Lung (tissue), 12 donors: ENCODE measurements around the gene C9orf85. TPM values are rescaled to one million over a fixed set of nuclear protein-coding genes. Genes with fewer than 3 reads are reported as not detected.

Experiments
- ATAC-seq: fragments of 200-7000 bp; cut with Tn5 transposase; one replicate; pipeline ENCODE4 v1.9.1; 2020; ENCODE audit warnings: moderate number of reproducible peaks; ENCODE audit not compliant: insufficient read depth, low FRiP score
- DNase-seq, 3 donors: peaks; one replicate each; pipeline ENCODE4 v3.0.0-alpha.2; 2013 to 2017
- H3K27ac ChIP-seq, 2 donors: one replicate each; pipeline ENCODE4 v1.5.1; 2013; ENCODE audit warnings: mild to moderate bottlenecking in 2 of 2, moderate library complexity in 2 of 2, control low read depth in 1 of 2, inconsistent platforms in 1 of 2, low read depth in 1 of 2, low read length in 1 of 2
- H3K27me3 ChIP-seq, 3 donors: one replicate each; pipeline ENCODE4 v1.5.1; 2013; ENCODE audit warnings: low read length in 2 of 3; ENCODE audit not compliant: control insufficient read depth in 3 of 3, insufficient read depth in 3 of 3
- H3K36me3 ChIP-seq, 4 donors: one replicate each; pipeline ENCODE4 v1.5.1; 2013; ENCODE audit warnings: low read length in 4 of 4, mild to moderate bottlenecking in 1 of 4, moderate library complexity in 1 of 4; ENCODE audit not compliant: control insufficient read depth in 4 of 4, insufficient read depth in 4 of 4
- H3K4me1 ChIP-seq, 5 donors: one replicate each; pipeline ENCODE4 v1.5.1; 2013; ENCODE audit warnings: low read length in 5 of 5, mild to moderate bottlenecking in 2 of 5, moderate library complexity in 1 of 5; ENCODE audit not compliant: control insufficient read depth in 5 of 5, insufficient read depth in 5 of 5
- H3K4me3 ChIP-seq: one replicate; pipeline ENCODE4 v1.5.1; 2013; ENCODE audit warnings: mild to moderate bottlenecking, control low read depth, moderate library complexity
- H3K9ac ChIP-seq, 2 donors: one replicate each; pipeline ENCODE4 v1.5.1; 2013; ENCODE audit warnings: low read length in 2 of 2, control low read depth in 1 of 2; ENCODE audit not compliant: insufficient read depth in 1 of 2
- H3K9me3 ChIP-seq, 4 donors: one replicate each; pipeline ENCODE4 v1.5.1; 2013; ENCODE audit warnings: low read length in 3 of 4, mild to moderate bottlenecking in 1 of 4, moderate library complexity in 1 of 4; ENCODE audit not compliant: control insufficient read depth in 4 of 4, insufficient read depth in 3 of 4
- WGBS, 2 donors: extraction: QIAGEN DNeasy Blood & Tissue Kit; methylation state at CpG; one replicate each; pipeline ENCODE4 v1.1.7; 2013; 5-methylcytosine and 5-hydroxymethylcytosine counted together
- polyA plus RNA-seq, 2 donors: library from polyadenylated mRNA; stranded (reverse); fragments of 200-250 nt; gene quantifications; one replicate each; pipeline ENCODE4 v1.2.1, GENCODE V29; 2013
- total RNA-seq, 2 donors: library from RNA; depleted of rRNA in 1 of 2; stranded (reverse); fragments of >200 nt in 1 of 2; gene quantifications; one replicate each; pipeline ENCODE4 v1.2.1, GENCODE V29; 2014 to 2021
- TF ChIP-seq, protein P1 (sequence below): IDR thresholded peaks from 2 replicates; pipeline ENCODE4 v1.5.1; 2012; ENCODE audit warnings: mild to moderate bottlenecking; ENCODE audit errors: control extremely low read depth, extremely low read depth
- donor health status: control.
- donor health status: control.
- donor health status: Bipolar disorder and iron deficiency.
- donor health status: healthy.
- donor health status: DM: yes; HTN: yes; CAD: no.

C9orf85 gene
- total and polyA plus RNA-seq, 4 donors, result 6.1 to 17.3 (median 7.9) TPM

DNA sequence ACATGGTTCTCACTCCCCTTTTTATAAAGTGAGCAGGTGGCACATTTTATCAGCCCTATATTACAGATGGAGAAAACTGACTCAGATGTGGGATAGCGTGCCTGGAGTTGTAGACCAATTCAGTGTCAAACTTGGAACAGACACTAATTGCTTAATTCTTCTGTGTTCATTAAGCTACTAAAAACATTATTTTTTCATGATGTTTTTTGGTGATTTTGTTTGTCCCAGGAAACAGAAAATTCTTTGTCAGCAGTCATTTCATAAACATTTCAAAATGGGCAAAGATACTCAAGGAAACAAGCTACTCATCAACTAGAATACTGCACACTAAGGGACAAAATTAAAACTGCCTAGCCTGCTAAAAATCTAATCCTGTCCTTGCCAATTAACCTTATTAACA is 2.6 kb upstream of the C9orf85 start:
- H3K27me3 ChIP-seq, result no peaks in the 10 kb centered on the region
- 52 to 65% methylated on average over 1 of the region's 1 CpG for WGBS, 2 donors
- no peaks in the 10 kb centered on the region for H3K36me3 ChIP-seq
- H3K9me3 ChIP-seq, result no peaks in the 10 kb centered on the region
- H3K4me3 ChIP-seq, result no peak overlapping the region
- peaks cover 3 to 20% (median 9%) of the 10 kb centered on the region in 5 donors for H3K4me1 ChIP-seq
- no peak overlapping the region for H3K27ac ChIP-seq
- ATAC-seq, result no peak
- H3K9ac ChIP-seq, result peak overlapping the region in 1 of 2 donors; percentile 95
- peak in 2 of 3 donors; percentile 12 to 31 for DNase-seq
- TF ChIP-seq, protein P1, sequence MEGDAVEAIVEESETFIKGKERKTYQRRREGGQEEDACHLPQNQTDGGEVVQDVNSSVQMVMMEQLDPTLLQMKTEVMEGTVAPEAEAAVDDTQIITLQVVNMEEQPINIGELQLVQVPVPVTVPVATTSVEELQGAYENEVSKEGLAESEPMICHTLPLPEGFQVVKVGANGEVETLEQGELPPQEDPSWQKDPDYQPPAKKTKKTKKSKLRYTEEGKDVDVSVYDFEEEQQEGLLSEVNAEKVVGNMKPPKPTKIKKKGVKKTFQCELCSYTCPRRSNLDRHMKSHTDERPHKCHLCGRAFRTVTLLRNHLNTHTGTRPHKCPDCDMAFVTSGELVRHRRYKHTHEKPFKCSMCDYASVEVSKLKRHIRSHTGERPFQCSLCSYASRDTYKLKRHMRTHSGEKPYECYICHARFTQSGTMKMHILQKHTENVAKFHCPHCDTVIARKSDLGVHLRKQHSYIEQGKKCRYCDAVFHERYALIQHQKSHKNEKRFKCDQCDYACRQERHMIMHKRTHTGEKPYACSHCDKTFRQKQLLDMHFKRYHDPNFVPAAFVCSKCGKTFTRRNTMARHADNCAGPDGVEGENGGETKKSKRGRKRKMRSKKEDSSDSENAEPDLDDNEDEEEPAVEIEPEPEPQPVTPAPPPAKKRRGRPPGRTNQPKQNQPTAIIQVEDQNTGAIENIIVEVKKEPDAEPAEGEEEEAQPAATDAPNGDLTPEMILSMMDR, result no peak

DNA sequence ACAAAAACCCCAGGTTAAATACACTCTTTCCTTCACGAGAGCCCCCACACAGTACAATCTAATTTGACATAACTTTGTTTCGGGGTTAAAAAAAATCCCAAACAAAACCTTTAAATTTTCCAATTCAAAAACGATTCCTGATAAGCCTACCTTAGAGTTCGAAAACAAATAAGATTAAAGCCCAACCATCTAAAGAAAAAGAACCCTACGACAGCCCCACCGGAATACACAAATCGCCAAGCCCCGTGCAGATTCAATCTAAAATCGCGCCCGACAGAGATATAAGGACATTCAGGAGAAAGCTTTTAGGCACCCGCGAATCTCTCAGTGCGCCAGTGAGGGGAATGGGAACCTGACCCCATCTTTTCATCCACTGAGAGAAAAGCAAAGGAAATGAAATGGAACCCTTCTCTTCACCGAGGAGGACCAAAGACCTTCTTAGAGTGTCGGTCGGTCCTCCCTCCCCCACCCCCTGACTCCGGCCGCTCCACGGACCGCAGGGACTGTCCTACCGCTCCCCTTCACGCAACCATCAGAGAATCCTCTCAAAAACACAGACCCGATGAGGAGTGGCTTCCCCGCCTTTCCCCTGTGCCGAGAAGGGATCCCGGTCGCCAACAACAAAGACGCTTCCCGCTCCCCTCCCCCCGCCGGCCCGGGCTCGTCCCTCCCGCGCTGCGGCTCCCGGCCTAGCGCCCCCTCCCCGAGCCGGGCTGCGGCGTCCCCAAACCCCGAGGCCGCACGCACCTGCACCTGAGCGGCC is 1.4 kb upstream of the C9orf85 start:
- H3K36me3 ChIP-seq, result no peaks in the 10 kb centered on the region
- H3K27ac ChIP-seq, result peak overlapping the region; percentile 88 to 97
- H3K4me3 ChIP-seq, result peak overlapping the region; percentile 95
- DNase-seq, result peak; percentile 72 to 78 (median 72)
- ATAC-seq, result peak; percentile 3
- H3K9ac ChIP-seq, result peak overlapping the region; percentile 72 to 95
- H3K4me1 ChIP-seq, result peaks cover 3 to 16% (median 7%) of the 10 kb centered on the region in 5 donors
- TF ChIP-seq, protein P1, result no peak
- no peaks in the 10 kb centered on the region for H3K27me3 ChIP-seq
- H3K9me3 ChIP-seq, result no peaks in the 10 kb centered on the region
- 1% methylated on average over 47 of the region's 47 CpGs for WGBS, 2 donors

DNA sequence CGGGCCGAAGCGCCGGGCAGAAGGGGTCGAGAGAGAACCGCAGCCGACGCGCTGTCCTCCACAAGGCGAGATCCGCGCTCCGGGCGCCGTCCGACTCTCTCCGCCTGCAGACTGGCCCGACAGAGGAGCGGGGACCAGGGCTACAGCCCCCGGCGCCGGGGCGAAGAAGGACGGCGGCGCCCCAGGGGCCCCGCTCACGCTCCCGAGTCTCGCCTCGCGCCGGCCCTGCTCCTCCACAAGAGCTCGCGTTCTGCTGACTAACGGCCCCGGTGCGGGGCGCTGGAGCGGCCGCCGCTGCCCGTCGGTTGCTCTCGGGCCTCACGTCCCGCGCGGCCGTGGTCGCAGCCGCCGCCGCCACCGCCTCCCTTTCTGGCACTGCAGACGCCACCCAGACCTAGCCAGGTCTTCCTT is 784 bp upstream of the C9orf85 start:
- Histone ChIP-seq H3K4me3 (peak overlapping the region; percentile 95), H3K27me3 (no peaks in the 10 kb centered on the region), H3K9ac (peak overlapping the region; percentile 76 to 86), H3K36me3 (no peaks in the 10 kb centered on the region), H3K27ac (peak overlapping the region; percentile 88 to 97), H3K9me3 (no peaks in the 10 kb centered on the region), H3K4me1 (peaks cover 3 to 16% (median 6%) of the 10 kb centered on the region in 5 donors)
- DNase-seq (no peak), ATAC-seq (peak; percentile 20)
- WGBS, 2 donors, result 0 to 1% methylated on average over 39 to 56 of the region's 56 CpGs
- TF ChIP-seq, protein P1, result no peak
